Endothelial cell of umbilical vein (primary cell): ENCODE measurements around the gene RCAN3. TPM values are rescaled to one million over a fixed set of nuclear protein-coding genes. Genes with fewer than 3 reads are reported as not detected.

Source experiments
- BruUV-seq: library from RNA; stranded (reverse); fragments of 400-500 nt; replicated peaks from 2 replicates; lab custom pipeline; 2021; lab: Mats Ljungman, UMichigan
- CTCF ChIA-PET: fragments of 300-600, 350-600 bp; sonication (Branson Sonifier 250); formaldehyde crosslinking; loops from one replicate; lab custom pipeline; 2021; ENCODE audit warnings: antibody characterized with exemption, inconsistent platforms; lab: Charles Lee
- POLR2A ChIA-PET: fragments of 300-600, 350-600 bp; sonication (Branson Sonifier 250); formaldehyde crosslinking; loops from one replicate; lab custom pipeline; 2021; ENCODE audit warnings: antibody characterized with exemption, inconsistent platforms; lab: Charles Lee
- DNase-seq: peaks from one replicate; pipeline ENCODE4 v3.0.0-alpha.2; 2011; ENCODE audit warnings: low read depth, low spot score
- FAIRE-seq: peaks from 2 replicates; lab custom pipeline; 2011; peaks lifted over from hg19 to GRCh38; lab: Jason Lieb, UNC
- H2AFZ ChIP-seq: 2 replicates; pipeline ENCODE4 v1.6.0; 2012; ENCODE audit warnings: low read depth, low read length, control low read depth, inconsistent platforms
- H3K27ac ChIP-seq: 2 replicates; pipeline ENCODE4 v1.5.1; 2011; ENCODE audit warnings: low read depth, mild to moderate bottlenecking, control low read depth, low read length, moderate library complexity; ENCODE audit not compliant: insufficient read depth
- H3K27me3 ChIP-seq, 2 experiments: 2 replicates each; pipeline versions ENCODE4 v1.6.0 to v1.6.1; 2011; ENCODE audit warnings: low read length in 2 of 2, mixed read lengths in 1 of 2; ENCODE audit not compliant: control insufficient read depth in 2 of 2, insufficient read depth in 2 of 2
- H3K36me3 ChIP-seq, 2 experiments: 2 replicates in 1 of 2; 3 replicates in 1 of 2; pipeline ENCODE4 v1.5.1; 2011; ENCODE audit warnings: low read length in 2 of 2, mild to moderate bottlenecking in 1 of 2, moderate library complexity in 1 of 2; ENCODE audit not compliant: control insufficient read depth in 2 of 2, insufficient read depth in 2 of 2; ENCODE audit errors: extremely low read depth in 1 of 2
- H3K4me1 ChIP-seq: 3 replicates; pipeline ENCODE4 v1.5.1; 2011; ENCODE audit warnings: mild to moderate bottlenecking, low read length; ENCODE audit not compliant: control insufficient read depth, insufficient read depth; ENCODE audit errors: extremely low read depth
- H3K4me2 ChIP-seq: 2 replicates; pipeline ENCODE4 v1.6.1; 2011; ENCODE audit warnings: low read length, control low read depth, mixed read lengths; ENCODE audit not compliant: insufficient read depth
- H3K4me3 ChIP-seq, 3 experiments: fragments of 200-600 bp in 1 of 3; sonication (generic), shearing (Covaris generic) in 1 of 3; replicated peaks in 1 of 3; 2 replicates each; pipeline ENCODE4 v1.5.1; 2011 to 2016; ENCODE audit warnings: control low read depth in 3 of 3, low read length in 3 of 3, mild to moderate bottlenecking in 2 of 3, inconsistent platforms in 1 of 3, low read depth in 1 of 3, moderate library complexity in 1 of 3; ENCODE audit not compliant: insufficient read depth in 1 of 3
- H3K79me2 ChIP-seq: 2 replicates; pipeline ENCODE4 v1.6.0; 2012; ENCODE audit warnings: low read length, inconsistent platforms; ENCODE audit not compliant: control insufficient read depth, insufficient read depth
- H3K9ac ChIP-seq: replicated peaks from 2 replicates; pipeline ENCODE3; 2011; ENCODE audit warnings: low read length, control low read depth; ENCODE audit not compliant: insufficient read depth; ENCODE audit errors: extremely low read depth
- H3K9me1 ChIP-seq: replicated peaks from 3 replicates; pipeline ENCODE4 v1.6.0; 2011; ENCODE audit warnings: mild to moderate bottlenecking, low read length; ENCODE audit not compliant: control insufficient read depth, insufficient read depth; ENCODE audit errors: extremely low read depth
- H3K9me3 ChIP-seq: replicated peaks from 2 replicates; pipeline ENCODE4 v1.5.1; 2012; ENCODE audit warnings: low read length, inconsistent platforms; ENCODE audit not compliant: control insufficient read depth, insufficient read depth
- H4K20me1 ChIP-seq: replicated peaks from 2 replicates; pipeline ENCODE3; 2011; ENCODE audit warnings: mild to moderate bottlenecking, low read length; ENCODE audit not compliant: control insufficient read depth, insufficient read depth; ENCODE audit errors: extremely low read depth
- CTCF ChIP-seq, 2 donors: IDR thresholded peaks; 1 replicate in 1 of 2; 2 replicates in 1 of 2; pipeline ENCODE4 v1.5.1; 2011; ENCODE audit warnings: low read length in 2 of 2, mild to moderate bottlenecking in 2 of 2, moderate library complexity in 2 of 2, control low read depth in 1 of 2, inconsistent platforms in 1 of 2, low read depth in 1 of 2; ENCODE audit not compliant: insufficient read depth in 1 of 2; ENCODE audit errors: extremely low read depth in 1 of 2
- EZH2 ChIP-seq: IDR thresholded peaks from 2 replicates; pipeline ENCODE4 v1.6.1; 2012; ENCODE audit warnings: borderline replicate concordance, low read depth, mild to moderate bottlenecking, moderate library complexity, low read length, inconsistent platforms; ENCODE audit not compliant: severe bottlenecking
- FOS ChIP-seq: IDR thresholded peaks from 2 replicates; pipeline ENCODE4 v1.6.1; 2011; ENCODE audit warnings: mild to moderate bottlenecking, low read length, moderate library complexity, borderline replicate concordance; ENCODE audit not compliant: insufficient read depth
- GATA2 ChIP-seq: IDR thresholded peaks from 2 replicates; pipeline ENCODE4 v1.7.0; 2011; ENCODE audit warnings: low read depth, mild to moderate bottlenecking, moderate library complexity, mixed read lengths, low read length; ENCODE audit not compliant: insufficient read length, insufficient read depth
- JUN ChIP-seq: IDR thresholded peaks from 2 replicates; pipeline ENCODE4 v1.6.1; 2011; ENCODE audit warnings: borderline replicate concordance, low read depth; ENCODE audit not compliant: insufficient read length, insufficient read depth
- MAX ChIP-seq: IDR thresholded peaks from 2 replicates; pipeline ENCODE4 v1.6.1; 2011; ENCODE audit not compliant: insufficient read depth, insufficient read length
- MYC ChIP-seq: IDR thresholded peaks from one replicate; pipeline ENCODE4 v1.6.1; 2011; ENCODE audit warnings: mild to moderate bottlenecking, low read depth, low read length
- POLR2A ChIP-seq: IDR thresholded peaks from 2 replicates; pipeline ENCODE4 v1.6.1; 2012; ENCODE audit warnings: low read depth, mild to moderate bottlenecking, control low read depth, low read length
- POLR2AphosphoS5 ChIP-seq: IDR thresholded peaks from 2 replicates; pipeline ENCODE4 v1.6.1; 2012; ENCODE audit warnings: low read depth, mild to moderate bottlenecking, control low read depth, low read length, moderate library complexity; ENCODE audit not compliant: insufficient read depth
- dilution Hi-C: fragments of 300-500 bp; cut with MboI; formaldehyde crosslinking; loops from one replicate; pipeline ENCODE4 v1.15.0; 2019; ENCODE audit warnings: low sequenced_read_pairs; ENCODE audit not compliant: extremely low pct_ligation_motif_present
- intact Hi-C: fragments of 100-400 bp; cut with micrococcal nuclease; formaldehyde crosslinking; loops from one replicate; pipeline ENCODE4 v1.10.0; 2022
- polyA plus RNA-seq, 4 experiments: library from polyadenylated mRNA; depleted of rRNA in 3 of 4; stranded (reverse) in 3 of 4; unstranded in 1 of 4; fragments of >200 nt; gene quantifications; 2 replicates each; pipeline versions ENCODE4 v1.2.1 to v1.2.3, GENCODE V29; 2011 to 2012; ENCODE audit warnings: missing spikeins in 1 of 4
- total RNA-seq: library from RNA; stranded (reverse); gene quantifications from 2 replicates; pipeline ENCODE4 v1.2.3, GENCODE V29; 2021

RCAN3 gene
- total and polyA plus RNA-seq, 2 donors (not counting 3 experiments of a cell fraction or from before 2014, with no cell fraction given) = 0.99 to 5.1 TPM

- no peak overlapping the region for H3K9ac ChIP-seq
- ChIA-PET POLR2A (no interaction called here), CTCF (interaction anchor here (0.6 to 1.1 kb wide), 2 partner anchors 12 to 70 kb away, joined by 4 read pairs; no protein-coding TSS in a partner anchor)
- FAIRE-seq (no peak), DNase-seq (no peak)
- H3K9me3 ChIP-seq = no peaks in the 10 kb centered on the region
- no peaks in the 10 kb centered on the region for H4K20me1 ChIP-seq
- intact Hi-C loops = no loop called here
- no peak for TF ChIP-seq CTCF (IDR thresholded peaks at IDR 0.05; ENCODE audit: extremely low read depth in 1 of 2, insufficient read depth in 1 of 2, low read depth in 1 of 2, low read length in 2 of 2)
- TF ChIP-seq MYC = no peak
- TF ChIP-seq MAX = no peak
- H3K4me1 ChIP-seq = no peaks in the 10 kb centered on the region
- dilution Hi-C loops = no loop called here
- no TSS peak for BruUV-seq
- no peak overlapping the region for H2AFZ ChIP-seq
- H3K9me1 ChIP-seq = no peaks in the 10 kb centered on the region
- no peaks in the 10 kb centered on the region for H3K36me3 ChIP-seq
- no peak overlapping the region for H3K4me3 ChIP-seq
- no peaks in the 10 kb centered on the region for H3K79me2 ChIP-seq
- H3K27me3 ChIP-seq = peaks cover 42 to 49% of the 10 kb centered on the region in 2 experiments
- H3K4me2 ChIP-seq = no peak overlapping the region
- no peak overlapping the region for H3K27ac ChIP-seq
Observed at GRCh38 chr1:24553931-24554330, 51.3 kb downstream of the RCAN3 start.

- H3K79me2 ChIP-seq = no peaks in the 10 kb centered on the region
- no peak overlapping the region for H3K27ac ChIP-seq
- no peak overlapping the region for H3K9ac ChIP-seq
- no peaks in the 10 kb centered on the region for H3K4me1 ChIP-seq
- intact Hi-C loops (no loop called here), dilution Hi-C loops (no loop called here)
- FAIRE-seq (no peak), DNase-seq (no peak)
- no peak overlapping the region for H2AFZ ChIP-seq
- H3K9me3 ChIP-seq = no peaks in the 10 kb centered on the region
- H3K9me1 ChIP-seq = no peaks in the 10 kb centered on the region
- H3K36me3 ChIP-seq = no peaks in the 10 kb centered on the region
- no peak overlapping the region for H3K4me2 ChIP-seq
- H4K20me1 ChIP-seq = no peaks in the 10 kb centered on the region
- H3K27me3 ChIP-seq = peaks cover 41 to 47% of the 10 kb centered on the region in 2 experiments
- no TSS peak for BruUV-seq
- H3K4me3 ChIP-seq = no peak overlapping the region
- no peak for TF ChIP-seq POLR2AphosphoS5
- TF ChIP-seq MAX = no peak
- TF ChIP-seq GATA2 = no peak
- no peak for TF ChIP-seq POLR2A
- no peak for TF ChIP-seq JUN
- TF ChIP-seq MYC = no peak
- no peak for TF ChIP-seq EZH2
- TF ChIP-seq CTCF (IDR thresholded peaks at IDR 0.05; ENCODE audit: extremely low read depth in 1 of 2, insufficient read depth in 1 of 2, low read depth in 1 of 2, low read length in 2 of 2) = no peak
- no peak for TF ChIP-seq FOS
- ChIA-PET POLR2A (no interaction called here), CTCF (interaction anchor here (1.1 kb wide), 1 partner anchor 13 kb away, joined by 4 read pairs; no protein-coding TSS in a partner anchor)
Observed at GRCh38 chr1:24554714-24555113, 52.1 kb downstream of the RCAN3 start.
